COLO668 (cell line): ENCODE data around the gene MKRN2OS.
A peak's percentile ranks its signal among the peaks of the same experiment; 100 is the strongest.

Experiments used
- DNase-seq: peaks from one replicate; lab custom pipeline; 2025; ENCODE audit not compliant: unreplicated experiment; lab: John Stamatoyannopoulos, UW

Gene MKRN2OS

DNA sequence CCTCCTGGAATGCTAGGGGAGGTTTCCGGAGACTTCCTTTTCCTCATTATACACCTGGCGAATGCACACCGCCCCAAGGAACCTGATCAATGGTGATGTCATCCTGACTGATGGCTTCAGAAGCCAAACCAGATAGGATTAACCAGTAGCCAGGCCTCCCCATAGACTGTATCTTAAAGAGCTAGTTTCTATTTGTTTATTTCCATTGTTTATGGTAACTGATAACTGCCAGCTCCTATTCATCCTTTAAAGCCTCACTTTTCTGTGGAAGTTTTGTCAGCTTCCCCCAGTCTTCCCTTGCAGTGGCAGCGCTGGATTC is at the start of gene MKRN2OS:
TSS of gene MKRN2OS (minus strand) at position 27 of the 319 bp plus-strand sequence. CDS start 35 bp downstream, outside the sequence.
- DNase-seq, result peak; percentile 60

GRCh38 chr3:12593473-12593872 is 48.2 kb upstream of the MKRN2OS start:
- DNase-seq, result no peak

DNA sequence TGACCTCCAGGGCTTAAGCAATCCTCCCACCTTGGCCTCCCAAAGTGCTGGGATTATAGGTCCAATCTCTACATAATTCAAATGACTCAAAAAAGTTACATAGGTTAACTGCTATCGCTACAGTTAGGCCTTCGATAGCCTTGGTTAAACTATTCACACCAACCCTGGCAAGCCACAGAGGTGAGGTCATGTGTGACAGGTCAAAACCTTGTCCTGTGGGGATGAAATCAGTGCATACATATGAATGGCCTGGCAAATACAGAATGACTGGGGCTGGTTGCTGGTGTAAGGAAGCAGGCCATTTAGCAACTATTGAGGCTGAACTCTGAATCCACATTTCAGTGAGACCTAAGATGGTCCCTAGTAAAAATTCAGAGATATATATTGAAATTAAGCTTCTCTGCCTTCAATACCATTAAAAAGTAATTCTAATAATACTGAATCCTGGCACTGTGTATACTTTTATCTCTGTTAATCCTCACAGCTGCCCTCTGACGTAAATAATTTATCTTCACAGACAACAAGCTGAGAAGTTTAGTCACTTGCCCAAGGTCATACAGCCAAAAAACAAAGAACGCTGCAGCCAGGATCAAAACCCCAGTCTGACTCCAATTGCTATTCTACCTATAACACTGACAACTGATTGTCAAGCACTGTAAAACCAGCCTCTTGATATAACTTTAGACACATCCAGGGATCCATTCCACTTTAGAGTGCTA is 46.9 kb upstream of the MKRN2OS start:
- no peak for DNase-seq

GRCh38 chr3:12591456-12591855 is 46.2 kb upstream of the MKRN2OS start:
- DNase-seq, result no peak

GRCh38 chr3:12590096-12590495 is 44.8 kb upstream of the MKRN2OS start:
- no peak for DNase-seq

GRCh38 chr3:12588039-12589009 is 43.0 kb upstream of the MKRN2OS start:
- peak; percentile 76 for DNase-seq

- no peak for DNase-seq
Measured at GRCh38 chr3:12586403-12586802, 41.1 kb upstream of the MKRN2OS start.

DNA sequence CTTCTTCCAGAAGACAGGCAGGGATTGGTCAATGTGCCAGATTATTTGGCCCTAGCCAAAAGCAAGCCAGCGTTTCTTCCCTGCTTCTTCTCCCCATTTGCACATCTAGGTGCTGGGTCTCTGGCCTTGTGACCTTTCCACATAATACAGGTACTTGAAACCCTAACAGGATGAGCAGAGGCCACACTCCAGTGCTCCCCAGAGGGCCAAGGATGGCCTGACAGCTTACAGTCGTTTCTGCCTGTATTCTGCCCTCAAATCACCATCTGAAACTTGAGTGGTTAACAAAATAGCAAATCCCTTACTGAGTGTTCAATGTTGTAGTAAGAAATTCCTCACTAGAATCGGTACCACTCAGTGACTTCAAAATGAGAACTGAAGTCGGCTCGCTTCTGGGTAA is 40.7 kb upstream of the MKRN2OS start:
- DNase-seq, result no peak

GRCh38 chr3:12585181-12585580 is 39.9 kb upstream of the MKRN2OS start:
- DNase-seq, result no peak

DNA sequence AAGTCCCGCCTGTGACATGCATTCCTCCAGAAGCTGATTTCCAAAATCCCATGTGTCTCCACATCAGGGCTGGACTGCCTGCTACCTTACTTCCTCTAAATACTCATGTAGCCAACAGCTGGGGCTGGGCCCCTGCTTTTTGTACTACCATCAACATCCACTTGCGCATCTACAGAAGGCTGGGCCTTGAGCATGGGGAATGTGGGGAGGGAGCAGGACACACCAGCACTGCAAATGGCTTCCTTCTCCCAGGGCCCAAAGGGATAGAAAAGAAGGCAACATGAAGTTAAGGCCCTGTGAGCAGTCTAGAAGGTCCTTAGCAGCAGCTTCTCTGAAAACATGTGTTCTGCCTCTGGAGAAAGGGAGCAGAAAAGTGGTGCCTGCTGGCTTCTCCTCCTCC is 38.8 kb upstream of the MKRN2OS start:
- DNase-seq, result no peak

- no peak for DNase-seq
Measured at GRCh38 chr3:12583280-12583679, 38.0 kb upstream of the MKRN2OS start.

DNA sequence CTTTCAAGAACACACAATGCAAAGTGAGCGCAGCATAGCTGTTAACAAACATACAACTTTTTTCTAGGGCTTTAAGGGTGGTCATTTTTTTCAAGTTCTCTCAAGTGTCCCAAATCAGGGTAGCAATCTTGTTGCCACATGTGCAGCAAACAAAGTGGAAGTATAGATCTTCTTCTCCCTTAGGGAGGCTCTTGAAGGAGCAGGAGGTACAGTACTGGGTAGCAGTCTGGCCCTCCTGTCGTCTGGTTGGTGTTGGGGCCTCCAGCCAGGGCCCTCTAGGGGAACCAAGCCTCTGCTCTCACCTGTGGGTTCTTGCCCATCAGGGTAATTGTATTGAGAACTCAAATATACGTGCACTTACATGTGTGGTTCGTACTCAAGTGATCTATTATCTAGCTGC is 37.4 kb upstream of the MKRN2OS start:
- no peak for DNase-seq

- no peak for DNase-seq
Measured at GRCh38 chr3:12579905-12580304, 34.6 kb upstream of the MKRN2OS start.

DNA sequence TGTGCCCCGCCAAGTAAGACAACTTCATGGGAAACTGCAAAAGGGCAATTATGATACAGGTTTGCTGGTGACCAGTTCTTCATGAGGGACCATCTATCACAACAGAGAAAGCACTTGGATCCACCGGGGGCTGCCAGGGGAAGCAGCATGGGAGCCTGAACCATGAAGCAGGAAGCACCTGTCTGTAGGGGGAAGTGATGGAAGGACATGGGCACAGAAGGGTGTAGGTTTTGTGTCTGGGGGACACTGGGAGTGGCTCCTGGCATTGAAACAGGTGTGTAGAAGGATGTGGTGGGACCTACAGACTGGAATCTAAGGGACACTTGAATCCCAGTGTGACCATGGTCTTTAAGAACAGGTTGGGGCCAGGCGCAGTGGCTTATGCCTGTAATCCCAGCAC is 34.2 kb upstream of the MKRN2OS start:
- no peak for DNase-seq

DNA sequence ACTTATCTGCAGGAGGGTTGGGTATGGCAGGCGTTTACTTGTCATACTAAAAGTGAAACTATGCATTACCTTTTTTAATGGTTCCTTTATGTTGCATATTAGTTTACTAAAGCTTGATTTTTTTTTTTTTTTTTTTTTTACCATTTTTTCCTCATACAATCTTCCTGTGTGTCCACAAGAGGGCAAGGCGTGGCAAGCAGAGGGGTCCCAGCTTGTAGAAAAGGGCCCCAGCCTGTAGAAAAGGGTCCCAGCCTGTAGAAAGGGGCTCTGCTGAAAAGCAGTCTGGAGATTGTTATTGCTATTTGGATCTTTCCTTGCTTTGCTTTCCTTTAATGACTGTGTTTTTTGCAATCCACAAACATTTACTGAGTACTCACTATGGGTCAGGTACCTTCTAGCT is 33.4 kb upstream of the MKRN2OS start:
- no peak for DNase-seq

- no peak for DNase-seq
Measured at GRCh38 chr3:12577379-12577778, 32.1 kb upstream of the MKRN2OS start.

- no peak for DNase-seq
Measured at GRCh38 chr3:12574661-12575060, 29.4 kb upstream of the MKRN2OS start.

DNA sequence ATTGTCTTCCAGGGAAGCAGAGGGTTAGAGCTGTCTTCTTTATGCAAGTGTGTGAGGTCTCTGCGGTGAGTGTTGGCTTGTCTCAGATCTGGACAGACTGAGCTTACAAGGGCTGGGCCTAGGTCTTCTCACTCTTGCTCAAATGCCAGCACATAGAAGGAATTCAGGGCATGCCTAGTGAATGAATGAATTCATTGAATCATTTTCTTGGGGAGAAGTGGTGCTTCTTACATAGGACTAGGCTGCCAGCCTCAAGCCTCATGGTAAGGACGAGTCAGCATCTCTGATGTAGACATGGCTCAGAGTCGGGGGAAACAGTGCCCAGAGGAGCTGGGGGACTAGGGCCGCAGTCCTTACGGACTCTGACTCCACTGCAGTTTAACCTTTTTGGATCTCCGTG is 28.8 kb upstream of the MKRN2OS start:
- DNase-seq, result no peak

DNA sequence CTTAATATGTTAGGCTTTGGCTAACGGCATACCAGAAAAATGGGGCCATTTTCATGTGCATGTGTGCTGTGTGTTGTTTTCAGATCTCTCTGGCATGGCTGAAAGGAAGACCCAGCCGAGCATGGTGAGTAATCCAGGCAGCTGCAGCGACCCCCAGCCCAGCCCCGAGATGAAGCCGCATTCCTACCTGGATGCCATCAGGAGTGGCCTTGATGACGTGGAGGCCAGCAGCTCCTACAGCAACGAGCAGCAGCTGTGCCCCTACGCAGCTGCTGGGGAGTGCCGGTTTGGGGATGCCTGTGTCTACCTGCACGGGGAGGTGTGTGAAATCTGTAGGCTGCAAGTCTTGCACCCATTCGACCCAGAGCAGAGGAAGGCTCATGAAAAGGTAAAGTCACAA is 26.7 kb upstream of the MKRN2OS start:
- no peak for DNase-seq

- DNase-seq, result no peak
Measured at GRCh38 chr3:12569836-12570235, 24.5 kb upstream of the MKRN2OS start.

DNA sequence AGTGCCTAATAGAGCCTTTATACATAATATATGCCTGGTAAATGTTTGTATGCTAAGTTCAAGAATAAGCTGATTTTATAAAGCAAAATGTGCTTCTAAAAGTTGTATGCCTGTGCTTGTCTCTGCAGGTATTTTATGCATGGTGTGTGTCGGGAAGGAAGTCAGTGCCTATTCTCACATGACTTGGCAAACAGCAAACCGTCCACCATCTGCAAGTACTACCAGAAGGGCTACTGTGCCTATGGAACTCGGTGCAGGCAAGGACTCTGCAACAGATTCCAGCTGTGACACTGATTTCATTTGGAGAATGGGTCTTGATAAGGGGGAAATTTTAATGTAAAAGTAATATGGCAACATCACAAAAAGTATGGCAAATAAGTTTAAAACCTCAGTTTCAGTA is 23.4 kb upstream of the MKRN2OS start:
- no peak for DNase-seq

DNA sequence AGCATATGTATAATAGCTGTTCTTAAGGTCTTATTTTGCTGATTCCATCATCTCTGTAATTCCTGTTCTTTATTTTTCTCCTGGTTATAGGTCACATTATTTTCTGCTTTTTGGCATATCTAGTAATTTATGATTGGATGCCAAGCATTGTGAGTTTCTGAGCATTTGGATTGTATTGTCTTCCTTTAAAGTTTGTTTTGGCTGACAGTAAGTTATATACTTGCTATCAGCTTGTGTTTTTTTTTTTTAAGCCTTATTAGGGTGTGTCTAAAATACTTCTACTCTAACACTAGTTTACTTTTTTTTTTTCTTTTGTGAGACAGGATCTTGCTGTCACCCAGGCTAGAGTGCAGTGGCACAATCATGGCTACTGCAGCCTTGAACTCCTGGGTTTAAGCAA is 21.7 kb upstream of the MKRN2OS start:
- no peak for DNase-seq
